ENCODE results near the gene TERB1. TPM values are rescaled to one million over a fixed set of nuclear protein-coding genes. Genes with fewer than 3 reads are reported as not detected.

The TERB1 gene, protein sequence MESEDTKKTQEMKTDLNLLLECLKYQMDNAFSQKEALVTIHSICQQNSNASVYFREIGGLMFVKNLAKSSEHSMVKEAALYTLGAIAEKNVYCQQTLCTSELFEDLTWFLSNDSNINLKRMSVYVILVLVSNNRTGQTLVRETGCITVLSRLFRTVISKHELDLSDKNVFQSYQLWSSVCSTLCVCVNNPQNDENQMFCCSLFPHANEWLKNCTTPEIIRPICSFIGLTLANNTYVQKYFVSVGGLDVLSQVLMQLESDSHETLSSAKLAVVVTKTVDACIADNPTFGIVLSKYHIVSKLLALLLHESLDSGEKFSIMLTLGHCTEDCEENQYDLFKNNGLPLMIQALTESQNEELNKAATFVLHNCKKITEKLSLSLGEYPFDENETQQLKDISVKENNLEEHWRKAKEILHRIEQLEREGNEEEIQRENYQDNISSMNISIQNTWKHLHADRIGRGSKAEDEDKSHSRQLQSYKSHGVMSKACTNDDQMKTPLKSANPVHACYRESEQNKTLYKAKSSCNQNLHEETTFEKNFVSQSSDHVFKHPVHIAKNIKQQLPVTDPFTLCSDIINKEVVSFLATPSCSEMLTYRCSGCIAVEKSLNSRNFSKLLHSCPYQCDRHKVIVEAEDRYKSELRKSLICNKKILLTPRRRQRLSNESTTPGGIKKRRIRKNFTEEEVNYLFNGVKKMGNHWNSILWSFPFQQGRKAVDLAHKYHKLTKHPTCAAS
- polyA plus RNA-seq (0.38 TPM in 1 of 2 replicates, not detected in the other), polyA minus RNA-seq (0.69 TPM in 1 of 2 replicates, not detected in the other)

DNA sequence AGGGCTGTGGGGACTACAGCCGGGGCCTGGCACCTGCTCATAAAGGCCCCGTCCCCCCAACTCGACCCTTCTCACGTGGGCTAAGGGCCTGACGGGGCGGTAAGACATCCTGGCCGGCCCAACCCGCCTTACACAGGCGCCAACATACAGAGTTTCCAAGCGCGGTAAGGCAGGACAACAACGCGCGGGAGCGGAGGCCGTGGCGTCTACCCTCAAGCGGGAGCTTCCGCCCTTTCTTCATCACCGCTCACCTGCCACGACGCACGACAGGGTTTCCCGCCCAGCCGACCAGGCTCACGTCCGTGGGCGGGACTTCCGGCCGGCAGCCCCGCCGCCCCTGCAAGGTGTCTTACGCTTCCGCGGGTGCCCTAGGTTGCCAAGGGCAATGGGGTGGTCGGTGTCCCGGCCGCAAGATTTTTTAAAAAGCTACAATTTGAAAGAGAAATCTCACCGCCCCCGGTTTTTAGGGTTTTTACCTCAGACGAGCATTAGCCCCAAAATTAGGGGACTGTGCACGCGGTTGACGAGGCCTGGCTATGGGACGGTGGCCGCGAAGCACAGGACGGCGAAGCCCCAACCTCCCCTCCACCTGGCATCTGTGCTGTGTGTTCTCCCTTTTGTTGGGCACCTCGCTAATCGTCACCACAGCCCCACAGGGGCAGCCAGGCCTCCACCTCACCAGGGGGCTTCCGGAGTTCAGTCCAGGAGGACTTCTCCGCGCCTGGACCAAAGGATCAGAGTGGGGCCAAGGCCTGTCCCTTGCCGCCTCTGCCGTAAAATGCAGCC lies at the start of gene TERB1:
Gene TERB1 (minus strand): TSS at position 265 of the 786 bp plus-strand sequence. CDS start 4,786 bp downstream, outside the sequence.
- Histone ChIP-seq H3K9ac (ENCODE audit: low read length) (no peak within 1 kb of the TSS), H3F3A (ENCODE audit: insufficient read depth, low read length, poor library complexity, severe bottlenecking) (peaks cover 4% of the 10 kb centered on the region), H3K4me2 (ENCODE audit: low read length) (no peak within 1 kb of the TSS), H3K4me3 (ENCODE audit: low read length) (no peak within 1 kb of the TSS), H3K9me3 (ENCODE audit: low read length) (no peaks in the 10 kb centered on the region), H2AFZ (ENCODE audit: low read depth, low read length) (no peak within 1 kb of the TSS), H3K27ac (ENCODE audit: low read length) (no peak within 1 kb of the TSS), H4K20me1 (ENCODE audit: insufficient read depth) (no peaks in the 10 kb centered on the region), H3K79me2 (replicated peaks; ENCODE audit: insufficient read depth, low read length) (no peaks in the 10 kb centered on the region), H3K27me3 (ENCODE audit: insufficient read depth, low read depth, low read length) (no peaks in the 10 kb centered on the region), H3K9me2 (ENCODE audit: insufficient read depth, low read length) (no peaks in the 10 kb centered on the region), H3K36me3 (ENCODE audit: insufficient read depth, low read length) (peaks cover 4% of the 10 kb centered on the region)
- TF ChIP-seq CTCF (IDR thresholded peaks at IDR 0.05; ENCODE audit: poor library complexity, severe bottlenecking) = no peak
- TF ChIP-seq EZH2 (IDR thresholded peaks at IDR 0.05; ENCODE audit: borderline replicate concordance, insufficient read depth, low read length, poor library complexity, severe bottlenecking) = no peak
- no peak for TF ChIP-seq SMC3 (conservative IDR thresholded peaks at IDR 0.05; ENCODE audit: poor library complexity)
- no peak for TF ChIP-seq TAF1 (IDR thresholded peaks at IDR 0.05; ENCODE audit: low read depth)
- no peak for TF ChIP-seq RAD21 (conservative IDR thresholded peaks at IDR 0.05)
- TF ChIP-seq POLR2AphosphoS5 (IDR thresholded peaks at IDR 0.05) = no peak
- TF ChIP-seq EP300 (conservative IDR thresholded peaks at IDR 0.05; ENCODE audit: poor library complexity, severe bottlenecking) = no peak
- no peak for TF ChIP-seq MXI1 (conservative IDR thresholded peaks at IDR 0.05; ENCODE audit: poor library complexity, severe bottlenecking)
- TF ChIP-seq, protein P1, sequence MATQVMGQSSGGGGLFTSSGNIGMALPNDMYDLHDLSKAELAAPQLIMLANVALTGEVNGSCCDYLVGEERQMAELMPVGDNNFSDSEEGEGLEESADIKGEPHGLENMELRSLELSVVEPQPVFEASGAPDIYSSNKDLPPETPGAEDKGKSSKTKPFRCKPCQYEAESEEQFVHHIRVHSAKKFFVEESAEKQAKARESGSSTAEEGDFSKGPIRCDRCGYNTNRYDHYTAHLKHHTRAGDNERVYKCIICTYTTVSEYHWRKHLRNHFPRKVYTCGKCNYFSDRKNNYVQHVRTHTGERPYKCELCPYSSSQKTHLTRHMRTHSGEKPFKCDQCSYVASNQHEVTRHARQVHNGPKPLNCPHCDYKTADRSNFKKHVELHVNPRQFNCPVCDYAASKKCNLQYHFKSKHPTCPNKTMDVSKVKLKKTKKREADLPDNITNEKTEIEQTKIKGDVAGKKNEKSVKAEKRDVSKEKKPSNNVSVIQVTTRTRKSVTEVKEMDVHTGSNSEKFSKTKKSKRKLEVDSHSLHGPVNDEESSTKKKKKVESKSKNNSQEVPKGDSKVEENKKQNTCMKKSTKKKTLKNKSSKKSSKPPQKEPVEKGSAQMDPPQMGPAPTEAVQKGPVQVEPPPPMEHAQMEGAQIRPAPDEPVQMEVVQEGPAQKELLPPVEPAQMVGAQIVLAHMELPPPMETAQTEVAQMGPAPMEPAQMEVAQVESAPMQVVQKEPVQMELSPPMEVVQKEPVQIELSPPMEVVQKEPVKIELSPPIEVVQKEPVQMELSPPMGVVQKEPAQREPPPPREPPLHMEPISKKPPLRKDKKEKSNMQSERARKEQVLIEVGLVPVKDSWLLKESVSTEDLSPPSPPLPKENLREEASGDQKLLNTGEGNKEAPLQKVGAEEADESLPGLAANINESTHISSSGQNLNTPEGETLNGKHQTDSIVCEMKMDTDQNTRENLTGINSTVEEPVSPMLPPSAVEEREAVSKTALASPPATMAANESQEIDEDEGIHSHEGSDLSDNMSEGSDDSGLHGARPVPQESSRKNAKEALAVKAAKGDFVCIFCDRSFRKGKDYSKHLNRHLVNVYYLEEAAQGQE (IDR thresholded peaks at IDR 0.05; ENCODE audit: borderline replicate concordance) = no peak
